Measurements from ENCODE around the gene GPRASP3. TPM values are rescaled to one million over a fixed set of nuclear protein-coding genes. Genes with fewer than 3 reads are reported as not detected.

Gene GPRASP3
- total and polyA plus RNA-seq, 2 of the 4 experiments (the other 2 are of a cell fraction), result 2.2 to 8.1 TPM

DNA sequence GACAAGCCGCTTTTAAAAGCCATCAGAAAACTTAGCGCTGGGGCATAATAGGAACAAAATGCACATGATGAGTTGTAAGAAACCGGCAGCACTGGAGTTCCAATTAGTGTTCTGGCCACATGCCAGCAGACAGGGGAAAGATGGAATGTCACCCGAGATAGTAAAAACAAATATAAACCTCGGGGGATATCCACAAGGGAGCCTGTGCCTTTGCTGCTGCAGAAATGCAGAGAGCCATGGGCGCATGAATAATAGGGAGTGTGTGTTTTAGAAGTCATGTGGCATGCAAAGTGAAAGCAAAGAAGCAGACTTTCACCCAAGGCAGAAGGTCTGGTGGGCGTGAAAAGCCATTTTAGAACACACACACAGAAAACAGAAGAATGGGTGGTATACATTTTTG is 19.1 kb downstream of the GPRASP3 start:
- no peaks in the 10 kb centered on the region for H3K4me1 ChIP-seq (ENCODE audit: control insufficient read depth, insufficient read depth, low read length)
- in situ Hi-C loops (cut with MboI; ENCODE audit: low sequenced_read_pairs), result no loop called here
- peak; percentile 27 for ATAC-seq (ENCODE audit: low read depth)
- H3K79me1 ChIP-seq (ENCODE audit: low read depth in 1 of 2, low read length in 2 of 2), result no peaks in the 10 kb centered on the region
- no peaks in the 10 kb centered on the region for H3K36me3 ChIP-seq (ENCODE audit: control insufficient read depth, insufficient read depth, low read length)
- ChIA-PET CTCF (no interaction called here), POLR2A (ENCODE audit: unreplicated experiment) (no interaction called here)
- H2BK20ac ChIP-seq (ENCODE audit: low read depth, low read length), result no peak overlapping the region
- dilution Hi-C loops (cut with HindIII; ENCODE audit: low sequenced_read_pairs, unreplicated experiment), result no loop called here
- H2AK9ac ChIP-seq (replicated peaks; ENCODE audit: low read depth, low read length, poor library complexity), result no peak overlapping the region
- no peaks in the 10 kb centered on the region for H3K9me3 ChIP-seq (ENCODE audit: control insufficient read depth, insufficient read depth, low read length)
- H3K56ac ChIP-seq (ENCODE audit: extremely low read depth, insufficient read depth, low read length), result no peak overlapping the region
- H4K20me1 ChIP-seq (ENCODE audit: insufficient read depth, low read length), result no peaks in the 10 kb centered on the region
- no peak overlapping the region for H3K9ac ChIP-seq (ENCODE audit: low read depth, low read length)
- H4K8ac ChIP-seq (ENCODE audit: low read depth in 2 of 2, low read length in 2 of 2), result no peak overlapping the region
- no peak overlapping the region for H4K5ac ChIP-seq (ENCODE audit: low read depth, low read length)
- no peaks in the 10 kb centered on the region for H3K27me3 ChIP-seq (ENCODE audit: control insufficient read depth, insufficient read depth, low read length)
- no peak overlapping the region for H3K4me2 ChIP-seq (ENCODE audit: low read depth, low read length)
- no peak overlapping the region for H2BK15ac ChIP-seq (ENCODE audit: low read depth, low read length)
- H3K9me1 ChIP-seq (ENCODE audit: insufficient read depth, low read length), result no peaks in the 10 kb centered on the region
- H4K91ac ChIP-seq (ENCODE audit: insufficient read depth, low read depth, low read length), result no peak overlapping the region
- H3K4ac ChIP-seq (ENCODE audit: low read depth, low read length), result no peak overlapping the region
- intact Hi-C loops (cut with micrococcal nuclease), result no loop called here
- H3K23ac ChIP-seq (ENCODE audit: low read depth, low read length), result no peak overlapping the region
- no peak overlapping the region for H2BK5ac ChIP-seq (ENCODE audit: low read depth, low read length, poor library complexity, severe bottlenecking)
- no TSS peak for BruUV-seq (replicated peaks)
- WGBS, 2 experiments (ENCODE audit: extremely low coverage in 2 of 2, insufficient read length in 1 of 2), result no CpG with 5 or more reads among the region's 7 CpGs
- H2AFZ ChIP-seq (replicated peaks; ENCODE audit: low read length, poor library complexity), result no peak overlapping the region
- H3K14ac ChIP-seq (replicated peaks; ENCODE audit: low read depth, low read length), result no peak overlapping the region
- H2AK5ac ChIP-seq (ENCODE audit: low read depth, low read length), result no peak overlapping the region
- H3K18ac ChIP-seq (ENCODE audit: low read depth, low read length), result no peak overlapping the region
- DNase-seq, result peak; percentile 7
- no peak overlapping the region for H3K4me3 ChIP-seq (ENCODE audit: insufficient read depth, low read depth, low read length)
- no peak overlapping the region for H2BK120ac ChIP-seq (ENCODE audit: low read depth, low read length)
- TF ChIP-seq FOS (IDR thresholded peaks at IDR 0.05; ENCODE audit: low read depth, low read length) (no peak), RFX5 (IDR thresholded peaks at IDR 0.05; ENCODE audit: low read depth, low read length) (no peak), POLR2A (IDR thresholded peaks at IDR 0.05; ENCODE audit: low read depth, low read length) (no peak), NFE2L2 (IDR thresholded peaks at IDR 0.05; ENCODE audit: low read depth, low read length) (no peak), RAD21 (IDR thresholded peaks at IDR 0.05; ENCODE audit: low read length) (no peak), SMC3 (IDR thresholded peaks at IDR 0.05; ENCODE audit: low read depth, low read length) (no peak), CEBPB (IDR thresholded peaks at IDR 0.05; ENCODE audit: low read depth, low read length) (no peak), MAZ (IDR thresholded peaks at IDR 0.05; ENCODE audit: borderline replicate concordance, low read depth, low read length) (no peak), MAFK (IDR thresholded peaks at IDR 0.05; ENCODE audit: low read depth, low read length) (no peak), MXI1 (IDR thresholded peaks at IDR 0.05; ENCODE audit: borderline replicate concordance, low read depth, low read length) (no peak), CHD1 (IDR thresholded peaks at IDR 0.05; ENCODE audit: low read depth, low read length) (no peak), RCOR1 (IDR thresholded peaks at IDR 0.05; ENCODE audit: insufficient replicate concordance, low read length) (no peak), BHLHE40 (IDR thresholded peaks at IDR 0.05; ENCODE audit: low read depth, low read length) (no peak)
- TF ChIP-seq, protein P1, sequence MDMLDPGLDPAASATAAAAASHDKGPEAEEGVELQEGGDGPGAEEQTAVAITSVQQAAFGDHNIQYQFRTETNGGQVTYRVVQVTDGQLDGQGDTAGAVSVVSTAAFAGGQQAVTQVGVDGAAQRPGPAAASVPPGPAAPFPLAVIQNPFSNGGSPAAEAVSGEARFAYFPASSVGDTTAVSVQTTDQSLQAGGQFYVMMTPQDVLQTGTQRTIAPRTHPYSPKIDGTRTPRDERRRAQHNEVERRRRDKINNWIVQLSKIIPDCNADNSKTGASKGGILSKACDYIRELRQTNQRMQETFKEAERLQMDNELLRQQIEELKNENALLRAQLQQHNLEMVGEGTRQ (IDR thresholded peaks at IDR 0.05; ENCODE audit: low read depth, low read length), result no peak
- TF ChIP-seq, protein P2, sequence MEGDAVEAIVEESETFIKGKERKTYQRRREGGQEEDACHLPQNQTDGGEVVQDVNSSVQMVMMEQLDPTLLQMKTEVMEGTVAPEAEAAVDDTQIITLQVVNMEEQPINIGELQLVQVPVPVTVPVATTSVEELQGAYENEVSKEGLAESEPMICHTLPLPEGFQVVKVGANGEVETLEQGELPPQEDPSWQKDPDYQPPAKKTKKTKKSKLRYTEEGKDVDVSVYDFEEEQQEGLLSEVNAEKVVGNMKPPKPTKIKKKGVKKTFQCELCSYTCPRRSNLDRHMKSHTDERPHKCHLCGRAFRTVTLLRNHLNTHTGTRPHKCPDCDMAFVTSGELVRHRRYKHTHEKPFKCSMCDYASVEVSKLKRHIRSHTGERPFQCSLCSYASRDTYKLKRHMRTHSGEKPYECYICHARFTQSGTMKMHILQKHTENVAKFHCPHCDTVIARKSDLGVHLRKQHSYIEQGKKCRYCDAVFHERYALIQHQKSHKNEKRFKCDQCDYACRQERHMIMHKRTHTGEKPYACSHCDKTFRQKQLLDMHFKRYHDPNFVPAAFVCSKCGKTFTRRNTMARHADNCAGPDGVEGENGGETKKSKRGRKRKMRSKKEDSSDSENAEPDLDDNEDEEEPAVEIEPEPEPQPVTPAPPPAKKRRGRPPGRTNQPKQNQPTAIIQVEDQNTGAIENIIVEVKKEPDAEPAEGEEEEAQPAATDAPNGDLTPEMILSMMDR (conservative IDR thresholded peaks at IDR 0.05; ENCODE audit: low read depth, low read length), result no peak
- TF ChIP-seq, protein P3, sequence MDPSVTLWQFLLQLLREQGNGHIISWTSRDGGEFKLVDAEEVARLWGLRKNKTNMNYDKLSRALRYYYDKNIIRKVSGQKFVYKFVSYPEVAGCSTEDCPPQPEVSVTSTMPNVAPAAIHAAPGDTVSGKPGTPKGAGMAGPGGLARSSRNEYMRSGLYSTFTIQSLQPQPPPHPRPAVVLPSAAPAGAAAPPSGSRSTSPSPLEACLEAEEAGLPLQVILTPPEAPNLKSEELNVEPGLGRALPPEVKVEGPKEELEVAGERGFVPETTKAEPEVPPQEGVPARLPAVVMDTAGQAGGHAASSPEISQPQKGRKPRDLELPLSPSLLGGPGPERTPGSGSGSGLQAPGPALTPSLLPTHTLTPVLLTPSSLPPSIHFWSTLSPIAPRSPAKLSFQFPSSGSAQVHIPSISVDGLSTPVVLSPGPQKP (IDR thresholded peaks at IDR 0.05; ENCODE audit: borderline replicate concordance, low read depth, low read length), result no peak
- H3K27ac ChIP-seq (ENCODE audit: insufficient read depth, low read length), result no peak overlapping the region
